ENCODE results near the gene ATP2C2. TPM values are rescaled to one million over a fixed set of nuclear protein-coding genes. Genes with fewer than 3 reads are reported as not detected.
A peak's percentile ranks its signal among the peaks of the same experiment; 100 is the strongest.

ATP2C2 gene
- total and polyA plus RNA-seq, 4 donors = 0.49 to 4.3 TPM; not detected in 2

DNA sequence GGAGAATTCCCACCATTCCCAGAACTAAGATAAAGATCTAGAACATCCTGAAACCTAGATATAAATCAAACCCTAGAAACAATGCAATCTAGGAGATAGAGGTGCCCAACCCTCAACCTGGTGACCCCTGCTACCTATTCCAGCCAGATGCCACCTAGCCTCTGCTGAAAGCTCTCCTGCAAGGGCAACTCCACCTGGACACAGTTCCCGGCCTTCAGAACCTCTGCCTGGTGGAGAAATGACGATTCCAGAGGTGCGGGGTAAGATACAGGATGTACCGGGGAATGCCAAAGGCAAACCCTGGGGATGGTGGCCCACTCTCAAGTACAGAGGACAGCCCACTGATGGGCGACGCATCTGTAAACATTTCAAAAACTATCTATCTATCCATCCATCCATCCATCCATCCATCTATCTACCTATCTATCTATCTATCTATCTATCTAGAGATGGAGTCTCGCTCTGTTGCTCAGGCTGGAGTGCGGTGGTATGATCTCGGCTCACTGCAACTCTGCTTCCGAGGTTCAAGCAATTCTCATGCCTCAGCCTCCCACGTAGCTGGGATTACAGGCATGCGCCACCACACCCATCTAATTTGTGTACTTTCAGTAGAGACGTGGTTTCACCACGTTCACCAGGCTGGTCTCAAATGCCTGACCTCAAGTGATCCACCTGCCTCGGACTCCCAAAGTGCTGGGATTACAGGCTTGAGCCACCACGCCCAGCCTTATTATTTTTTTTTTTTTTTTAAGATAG, 117.1 kb downstream of the ATP2C2 start:
- 91 to 92% methylated on average over 16 of the region's 16 CpGs for WGBS, 2 donors
- DNase-seq (peak in 1 of 2 donors; percentile 33), ATAC-seq (ENCODE audit: low FRiP score) (no peak)
- Histone ChIP-seq H3K4me1 (ENCODE audit: control insufficient read depth in 1 of 2, insufficient read depth in 2 of 2, low read length in 2 of 2) (no peaks in the 10 kb centered on the region), H3K9me3 (ENCODE audit: control insufficient read depth, low read length) (no peaks in the 10 kb centered on the region), H3K36me3 (ENCODE audit: control insufficient read depth in 1 of 2, insufficient read depth in 2 of 2, low read length in 1 of 2) (peaks cover 0 to 5% of the 10 kb centered on the region in 2 donors), H3K27me3 (ENCODE audit: control insufficient read depth in 1 of 2, insufficient read depth in 2 of 2, low read length in 1 of 2) (no peaks in the 10 kb centered on the region), H3K27ac (ENCODE audit: low read depth in 1 of 2, low read length in 2 of 2) (no peak overlapping the region), H3K4me3 (ENCODE audit: low read length in 2 of 2) (no peak overlapping the region)
- intact Hi-C loops (cut with DNase I) = loop anchor here in 1 of 2 donors (2.0 kb wide), 1 partner anchor 209 kb away; no protein-coding TSS in a partner anchor

GRCh38 chr16:84486126-84486525, 117.8 kb downstream of the ATP2C2 start:
- DNase-seq = peak in 1 of 2 donors; percentile 28
- intact Hi-C loops (cut with DNase I) = no loop called here
- H3K9me3 ChIP-seq (ENCODE audit: control insufficient read depth, low read length) = no peaks in the 10 kb centered on the region
- no peak overlapping the region for H3K27ac ChIP-seq (ENCODE audit: low read depth in 1 of 2, low read length in 2 of 2)
- H3K4me3 ChIP-seq (ENCODE audit: low read length in 2 of 2) = no peak overlapping the region
- H3K27me3 ChIP-seq (ENCODE audit: control insufficient read depth in 1 of 2, insufficient read depth in 2 of 2, low read length in 1 of 2) = no peaks in the 10 kb centered on the region
- ATAC-seq (ENCODE audit: low FRiP score) = no peak
- H3K4me1 ChIP-seq (ENCODE audit: control insufficient read depth in 1 of 2, insufficient read depth in 2 of 2, low read length in 2 of 2) = no peaks in the 10 kb centered on the region
- WGBS, 2 donors = 85 to 91% methylated on average over 14 of the region's 14 CpGs
- peaks cover 0 to 5% of the 10 kb centered on the region in 2 donors for H3K36me3 ChIP-seq (ENCODE audit: control insufficient read depth in 1 of 2, insufficient read depth in 2 of 2, low read length in 1 of 2)

GRCh38 chr16:84486551-84487235, 118.4 kb downstream of the ATP2C2 start:
- no peak for ATAC-seq (ENCODE audit: low FRiP score)
- H3K9me3 ChIP-seq (ENCODE audit: control insufficient read depth, low read length) = no peaks in the 10 kb centered on the region
- 92 to 93% methylated on average over 17 of the region's 17 CpGs for WGBS, 2 donors
- H3K27ac ChIP-seq (ENCODE audit: low read depth in 1 of 2, low read length in 2 of 2) = no peak overlapping the region
- no peaks in the 10 kb centered on the region for H3K4me1 ChIP-seq (ENCODE audit: control insufficient read depth in 1 of 2, insufficient read depth in 2 of 2, low read length in 2 of 2)
- peak in 1 of 2 donors; percentile 63 for DNase-seq
- no peak overlapping the region for H3K4me3 ChIP-seq (ENCODE audit: low read length in 2 of 2)
- intact Hi-C loops (cut with DNase I) = no loop called here
- H3K36me3 ChIP-seq (ENCODE audit: control insufficient read depth in 1 of 2, insufficient read depth in 2 of 2, low read length in 1 of 2) = peaks cover 0 to 5% of the 10 kb centered on the region in 2 donors
- no peaks in the 10 kb centered on the region for H3K27me3 ChIP-seq (ENCODE audit: control insufficient read depth in 1 of 2, insufficient read depth in 2 of 2, low read length in 1 of 2)

GRCh38 chr16:84487358-84487757, 119.0 kb downstream of the ATP2C2 start:
- Histone ChIP-seq H3K27me3 (ENCODE audit: control insufficient read depth in 1 of 2, insufficient read depth in 2 of 2, low read length in 1 of 2) (no peaks in the 10 kb centered on the region), H3K27ac (ENCODE audit: low read depth in 1 of 2, low read length in 2 of 2) (no peak overlapping the region), H3K4me1 (ENCODE audit: control insufficient read depth in 1 of 2, insufficient read depth in 2 of 2, low read length in 2 of 2) (no peaks in the 10 kb centered on the region), H3K9me3 (ENCODE audit: control insufficient read depth, low read length) (no peaks in the 10 kb centered on the region), H3K4me3 (ENCODE audit: low read length in 2 of 2) (no peak overlapping the region), H3K36me3 (ENCODE audit: control insufficient read depth in 1 of 2, insufficient read depth in 2 of 2, low read length in 1 of 2) (peaks cover 0 to 5% of the 10 kb centered on the region in 2 donors)
- intact Hi-C loops (cut with DNase I) = no loop called here
- DNase-seq = peak in 1 of 2 donors; percentile 39
- no peak for ATAC-seq (ENCODE audit: low FRiP score)
- WGBS, 2 donors = 89 to 91% methylated on average over 8 of the region's 8 CpGs

DNA sequence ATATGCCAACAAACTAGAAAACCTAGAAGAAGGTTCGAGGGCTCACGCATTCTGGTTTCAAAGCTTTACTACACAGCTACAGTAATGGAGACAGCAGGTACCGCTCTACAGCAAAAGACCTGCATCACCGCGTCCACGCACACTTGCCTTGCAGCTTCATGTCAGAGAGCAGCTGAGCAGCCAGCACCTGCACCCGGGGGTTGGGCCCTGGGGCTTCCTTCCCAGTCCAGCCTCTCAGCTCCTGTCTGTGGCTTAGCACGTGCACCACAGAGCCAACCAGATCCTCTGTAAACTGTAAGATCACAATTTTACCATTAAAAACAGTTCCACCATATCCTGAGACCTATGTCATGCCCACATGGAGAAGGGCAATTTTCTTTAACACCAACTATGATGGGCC, 120.8 kb downstream of the ATP2C2 start:
- intact Hi-C loops (cut with DNase I) = no loop called here
- no peak overlapping the region for H3K27ac ChIP-seq (ENCODE audit: low read depth in 1 of 2, low read length in 2 of 2)
- H3K4me3 ChIP-seq (ENCODE audit: low read length in 2 of 2) = no peak overlapping the region
- no peaks in the 10 kb centered on the region for H3K9me3 ChIP-seq (ENCODE audit: control insufficient read depth, low read length)
- no peaks in the 10 kb centered on the region for H3K27me3 ChIP-seq (ENCODE audit: control insufficient read depth in 1 of 2, insufficient read depth in 2 of 2, low read length in 1 of 2)
- H3K4me1 ChIP-seq (ENCODE audit: control insufficient read depth in 1 of 2, insufficient read depth in 2 of 2, low read length in 2 of 2) = no peaks in the 10 kb centered on the region
- no peak for ATAC-seq (ENCODE audit: low FRiP score)
- WGBS, 2 donors = 85 to 87% methylated on average over 8 of the region's 8 CpGs
- DNase-seq = peak in 1 of 2 donors; percentile 57
- peaks cover 0 to 3% of the 10 kb centered on the region in 2 donors for H3K36me3 ChIP-seq (ENCODE audit: control insufficient read depth in 1 of 2, insufficient read depth in 2 of 2, low read length in 1 of 2)

DNA sequence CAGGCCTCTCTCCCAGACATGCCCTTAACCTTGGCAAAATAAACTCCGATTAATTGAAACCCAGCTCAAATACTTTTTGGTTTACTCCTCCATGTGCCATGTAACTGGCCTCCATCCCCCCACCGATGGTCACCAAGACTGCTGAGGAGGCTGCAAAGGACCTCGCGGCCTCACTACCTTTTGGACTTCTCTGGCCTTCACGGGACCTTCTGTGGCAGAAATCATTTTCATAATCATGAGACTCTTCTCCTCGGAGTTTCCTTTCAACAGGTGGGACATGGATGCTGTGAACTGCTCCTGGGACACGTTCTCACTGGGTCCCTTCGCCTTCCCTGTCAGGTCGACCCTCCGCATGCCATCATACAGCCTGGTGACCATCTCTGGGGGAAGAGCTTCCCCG, 127.2 kb downstream of the ATP2C2 start:
- H3K36me3 ChIP-seq (ENCODE audit: control insufficient read depth in 1 of 2, insufficient read depth in 2 of 2, low read length in 1 of 2) = peaks cover 0 to 4% of the 10 kb centered on the region in 2 donors
- ATAC-seq (ENCODE audit: low FRiP score) (no peak), DNase-seq (peak in 1 of 2 donors; percentile 42)
- no peak overlapping the region for H3K4me3 ChIP-seq (ENCODE audit: low read length in 2 of 2)
- no peaks in the 10 kb centered on the region for H3K4me1 ChIP-seq (ENCODE audit: control insufficient read depth in 1 of 2, insufficient read depth in 2 of 2, low read length in 2 of 2)
- WGBS, 2 donors = 95 to 96% methylated on average over 11 of the region's 11 CpGs
- no peaks in the 10 kb centered on the region for H3K27me3 ChIP-seq (ENCODE audit: control insufficient read depth in 1 of 2, insufficient read depth in 2 of 2, low read length in 1 of 2)
- no peak overlapping the region for H3K27ac ChIP-seq (ENCODE audit: low read depth in 1 of 2, low read length in 2 of 2)
- no peaks in the 10 kb centered on the region for H3K9me3 ChIP-seq (ENCODE audit: control insufficient read depth, low read length)
- intact Hi-C loops (cut with DNase I) = no loop called here

DNA sequence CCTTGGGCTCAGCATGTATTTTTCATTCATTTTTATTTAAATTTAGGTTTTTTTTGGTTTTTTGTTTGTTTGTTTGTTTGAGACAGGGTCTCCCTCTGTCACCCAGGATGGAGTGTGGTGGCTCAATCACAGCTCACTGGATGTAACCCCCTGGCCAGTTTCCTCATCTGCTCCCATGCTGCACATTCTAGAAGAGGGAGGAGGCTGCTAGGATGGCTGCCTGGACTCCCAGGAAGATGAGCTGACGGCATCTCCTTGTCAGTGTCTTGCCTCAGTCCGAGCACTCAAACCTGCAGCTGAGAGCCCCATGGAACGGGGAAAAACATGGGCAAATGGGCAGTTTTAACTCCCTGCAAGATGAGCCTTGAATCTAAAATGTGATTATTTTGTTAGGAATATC, 128.7 kb downstream of the ATP2C2 start:
- no peaks in the 10 kb centered on the region for H3K27me3 ChIP-seq (ENCODE audit: control insufficient read depth in 1 of 2, insufficient read depth in 2 of 2, low read length in 1 of 2)
- intact Hi-C loops (cut with DNase I) = no loop called here
- no peaks in the 10 kb centered on the region for H3K9me3 ChIP-seq (ENCODE audit: control insufficient read depth, low read length)
- H3K4me1 ChIP-seq (ENCODE audit: control insufficient read depth in 1 of 2, insufficient read depth in 2 of 2, low read length in 2 of 2) = no peaks in the 10 kb centered on the region
- no peak overlapping the region for H3K4me3 ChIP-seq (ENCODE audit: low read length in 2 of 2)
- peaks cover 0 to 4% of the 10 kb centered on the region in 2 donors for H3K36me3 ChIP-seq (ENCODE audit: control insufficient read depth in 1 of 2, insufficient read depth in 2 of 2, low read length in 1 of 2)
- H3K27ac ChIP-seq (ENCODE audit: low read depth in 1 of 2, low read length in 2 of 2) = no peak overlapping the region
- ATAC-seq (ENCODE audit: low FRiP score) (no peak), DNase-seq (no peak)
- WGBS, 2 donors = 95% methylated on average over 3 of the region's 3 CpGs

DNA sequence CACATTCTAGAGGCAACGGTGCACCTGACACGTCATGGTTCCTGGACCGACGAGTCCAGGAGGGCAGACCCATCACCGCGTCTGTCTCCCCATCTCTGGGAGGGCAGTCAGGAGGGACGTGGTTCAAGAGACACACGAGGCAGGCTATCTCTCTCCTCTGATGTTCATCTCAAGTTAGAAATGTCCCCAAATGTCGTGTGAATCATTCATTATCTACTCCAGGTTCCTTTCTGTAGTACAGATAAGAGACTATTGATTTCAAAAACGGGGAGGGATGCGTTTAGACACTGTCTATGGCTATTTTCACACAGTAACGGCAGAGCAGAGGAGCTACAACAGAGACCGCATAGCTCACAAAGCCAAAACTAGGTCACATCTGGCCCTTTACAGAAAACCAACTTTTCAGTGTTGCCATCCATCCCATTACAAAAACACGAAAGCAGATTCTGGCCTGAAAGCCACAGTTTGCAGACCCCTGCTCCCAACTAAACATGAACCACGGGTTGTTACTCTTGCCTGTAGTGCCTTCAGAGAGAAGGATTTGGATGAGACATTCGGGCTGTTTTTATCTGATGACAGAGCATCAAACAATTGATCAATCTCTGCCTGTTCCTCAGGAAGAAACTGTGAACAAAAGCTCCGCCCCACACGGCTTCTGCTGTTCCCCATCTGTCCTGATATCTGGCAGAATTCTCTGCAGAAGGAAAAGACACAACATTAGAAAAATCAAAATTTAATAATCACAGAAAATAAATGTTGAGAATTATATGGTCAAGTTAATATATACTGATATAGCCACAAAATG, 129.3 kb downstream of the ATP2C2 start:
- 87 to 90% methylated on average over 18 of the region's 18 CpGs for WGBS, 2 donors
- Histone ChIP-seq H3K27me3 (ENCODE audit: control insufficient read depth in 1 of 2, insufficient read depth in 2 of 2, low read length in 1 of 2) (no peaks in the 10 kb centered on the region), H3K4me1 (ENCODE audit: control insufficient read depth in 1 of 2, insufficient read depth in 2 of 2, low read length in 2 of 2) (no peaks in the 10 kb centered on the region), H3K36me3 (ENCODE audit: control insufficient read depth in 1 of 2, insufficient read depth in 2 of 2, low read length in 1 of 2) (peaks cover 0 to 4% of the 10 kb centered on the region in 2 donors), H3K4me3 (ENCODE audit: low read length in 2 of 2) (no peak overlapping the region), H3K9me3 (ENCODE audit: control insufficient read depth, low read length) (no peaks in the 10 kb centered on the region), H3K27ac (ENCODE audit: low read depth in 1 of 2, low read length in 2 of 2) (no peak overlapping the region)
- intact Hi-C loops (cut with DNase I) = no loop called here
- ATAC-seq (ENCODE audit: low FRiP score) (no peak), DNase-seq (no peak)

Measured in aorta (tissue), 5 donors.